ENCODE measurements around the gene GIMAP6. TPM values are rescaled to one million over a fixed set of nuclear protein-coding genes. Genes with fewer than 3 reads are reported as not detected.

Gene GIMAP6
- total and polyA plus RNA-seq, 2 of the 8 experiments (the other 6 are each of a cell fraction or from before 2014, with no cell fraction given) = not detected

- TF ChIP-seq USF2 (IDR thresholded peaks at IDR 0.05; ENCODE audit: low read length) = no peak
Measured at GRCh38 chr7:150660939-150661613, 28.9 kb upstream of the GIMAP6 start (continued).

Measured in H1 (cell line).